ENCODE results near the gene MMP1.
"Not testable (repeated sequence)": the region's sequence is repeated elsewhere in the genome, so short reads cannot be mapped to it uniquely, and the experiment has no call there.

The MMP1 gene

DNA sequence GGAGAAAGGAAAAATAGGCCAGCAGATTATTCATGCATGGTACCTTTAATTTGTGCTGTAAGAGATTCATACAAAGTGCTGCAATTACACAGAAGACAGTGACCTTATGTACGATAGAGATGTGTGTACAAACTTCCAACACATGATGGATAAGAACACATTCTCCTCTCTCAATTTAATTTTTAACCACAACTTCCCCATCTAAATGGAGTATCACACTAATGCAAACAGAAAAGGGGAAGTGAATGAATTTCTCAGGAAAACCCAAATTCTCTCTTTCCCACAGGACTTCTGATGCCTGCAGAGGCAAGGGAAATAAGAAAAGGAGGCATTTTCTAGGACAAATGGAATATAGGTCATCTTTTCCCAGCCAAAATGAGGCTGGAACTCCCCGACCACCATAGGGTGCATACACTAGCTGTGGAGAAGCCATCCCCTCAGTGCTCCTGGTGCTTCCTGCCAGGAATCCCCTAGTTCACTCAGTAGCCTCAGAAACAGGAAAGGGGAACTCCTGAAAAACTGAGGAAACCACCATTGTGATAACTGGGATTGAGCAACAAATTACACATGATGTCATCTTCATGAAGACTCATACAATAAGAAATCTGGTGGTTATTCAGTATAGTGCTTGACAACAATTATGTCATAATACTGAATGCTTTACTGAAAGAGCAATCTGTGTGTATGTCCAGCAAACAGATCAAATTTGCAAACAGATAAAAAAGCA, 40.0 kb downstream of the MMP1 start:
- no peak for DNase-seq

DNA sequence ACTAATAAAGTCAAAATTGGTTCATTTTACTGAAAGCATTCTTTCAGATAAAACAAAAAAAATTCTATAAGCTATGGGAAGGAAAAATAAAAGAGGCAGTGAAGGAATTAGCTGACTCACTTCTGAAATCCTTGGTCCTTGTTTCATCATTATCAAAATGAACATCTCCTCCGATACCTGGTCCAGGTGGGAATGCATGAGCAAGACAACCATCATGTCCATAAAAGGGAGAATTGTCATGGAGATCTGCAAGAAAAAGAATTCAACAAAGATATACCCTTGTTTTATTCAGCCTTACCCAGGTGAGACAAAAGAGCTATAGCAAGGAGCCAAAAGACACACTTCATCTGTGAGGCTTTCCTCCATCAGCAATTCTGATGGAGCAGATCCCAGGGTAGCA, 44.7 kb downstream of the MMP1 start:
- no peak for DNase-seq

DNA sequence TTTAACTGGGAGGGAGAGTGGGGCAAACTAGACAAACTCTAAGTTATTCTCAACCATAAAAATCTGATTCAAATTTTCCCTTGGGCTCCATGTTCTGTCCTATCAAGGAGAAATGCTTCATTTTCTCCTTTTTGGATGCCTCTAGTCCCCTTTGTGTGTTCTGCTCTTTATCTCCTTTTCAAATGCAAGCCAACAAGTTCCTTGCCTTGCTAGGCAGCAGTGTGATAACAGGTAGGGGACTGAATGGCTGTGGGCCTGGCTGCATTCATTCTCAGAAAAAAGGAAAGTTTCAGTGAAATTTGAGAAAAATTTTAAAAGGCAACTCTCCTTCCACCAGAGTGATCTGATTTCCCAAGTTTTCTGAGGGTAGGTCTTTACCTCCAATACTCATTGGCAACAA, 46.3 kb downstream of the MMP1 start:
- DNase-seq = no peak

GRCh38 chr11:102749101-102749722, 48.7 kb downstream of the MMP1 start:
- no peak for DNase-seq

- DNase-seq = not testable (repeated sequence)
These were observed 51.0 kb downstream of the MMP1 start for GRCh38 chr11:102746746-102747578.
